Adrenal gland (tissue), 12 donors: ENCODE data around the gene ATP5MG. TPM values are rescaled to one million over a fixed set of nuclear protein-coding genes. Genes with fewer than 3 reads are reported as not detected.

Source experiments
- DNase-seq, 7 donors: peaks; one replicate each; pipeline ENCODE4 v3.0.0-alpha.2; 2019 to 2020
- H3K27ac ChIP-seq, 5 donors: fragments of 200-600 bp; sonication (generic) in 4 of 5; 1 replicate in 3 of 5; 2 replicates in 2 of 5; pipeline versions ENCODE4 v1.5.1 to v1.8.0; 2016 to 2020; ENCODE audit warnings: mild to moderate bottlenecking in 1 of 5
- H3K27me3 ChIP-seq: fragments of 200-600 bp; 2 replicates; pipeline ENCODE4 v1.8.0; 2021
- H3K36me3 ChIP-seq, 2 donors: fragments of 200-600 bp; replicated peaks in 1 of 2; 1 replicate in 1 of 2; 2 replicates in 1 of 2; pipeline versions ENCODE4 v1.5.1 to v1.8.0; 2018 to 2022
- H3K4me1 ChIP-seq, 2 donors: fragments of 200-600 bp; replicated peaks in 1 of 2; 1 replicate in 1 of 2; 2 replicates in 1 of 2; pipeline versions ENCODE4 v1.5.1 to v1.8.0; 2018 to 2021
- H3K4me3 ChIP-seq, 4 donors: fragments of 200-600 bp; sonication (generic) in 3 of 4; one replicate each; pipeline ENCODE4 v1.5.1; 2016 to 2018
- H3K9me3 ChIP-seq, 3 donors: fragments of 200-600 bp; sonication (generic) in 1 of 3; replicated peaks in 1 of 3; 1 replicate in 2 of 3; 2 replicates in 1 of 3; pipeline versions ENCODE4 v1.5.1 to v1.8.0; 2016 to 2021
- CTCF ChIP-seq, 6 experiments: fragments of 450-650 bp in 4 of 6; fragments of 200-600 bp in 2 of 6; sonication (generic) in 1 of 6; IDR thresholded peaks; 1 replicate in 5 of 6; 2 replicates in 1 of 6; pipeline versions ENCODE4 v1.5.1 to v1.8.0; 2016 to 2021; ENCODE audit warnings: antibody characterized with exemption in 6 of 6, mild to moderate bottlenecking in 2 of 6, moderate library complexity in 1 of 6
- POLR2A ChIP-seq, 2 donors: fragments of 450-650 bp; IDR thresholded peaks; one replicate each; pipeline ENCODE4 v1.6.1; 2017; ENCODE audit warnings: antibody characterized with exemption in 2 of 2, mild to moderate bottlenecking in 2 of 2, moderate library complexity in 1 of 2
- WGBS, 4 donors: extraction: QIAGEN DNeasy Blood & Tissue Kit in 2 of 4; methylation state at CpG; one replicate each; pipeline versions ENCODE4 v1.1.5 to v1.1.7; 2013 to 2017; 5-methylcytosine and 5-hydroxymethylcytosine counted together
- intact Hi-C, 2 donors: fragments of 100-400 bp; cut with DNase I; formaldehyde crosslinking; loops; one replicate each; pipeline versions ENCODE4 v1.14.1 to v1.15.0; 2022 to 2023
- polyA plus RNA-seq, 3 donors: library from polyadenylated mRNA; stranded (reverse); fragments of 200-250 nt in 2 of 3; fragments of 350-450 nt in 1 of 3; fragmentation: Illumina TruSeq in 1 of 3; extraction: RNeasy Lipid Tissue Mini Kit (QIAGEN cat#74804) in 1 of 3; gene quantifications; one replicate each; pipeline ENCODE4 v1.2.3, GENCODE V29; 2013 to 2014
- total RNA-seq, 9 donors: library from RNA; depleted of rRNA in 4 of 9; stranded (reverse); fragments of >200 nt in 4 of 9; fragments of 120-200 nt in 1 of 9; fragmentation: NEBNext Ultra II Directional in 1 of 9; extraction: Animal tissue kit (Norgen Biotek cat#: 25700) in 1 of 9; gene quantifications; one replicate each; pipeline versions ENCODE4 v1.1.0 to v1.2.4, GENCODE V29; 2013 to 2023
- donor health status: healthy with polysubstance abuse.
- donor health status: Bipolar disorder and iron deficiency.
- donor health status: DM: yes; HTN: yes; CAD: no.
- donor health status: DM: no; HTN: no; CAD: no.
- donor health status: DM: no; HTN: no; CAD: no.
- donor health status: DM: yes; HTN: yes; CAD: no.

The ATP5MG gene
- total and polyA plus RNA-seq, 12 donors: 51.8 to 857 (median 324) TPM

DNA sequence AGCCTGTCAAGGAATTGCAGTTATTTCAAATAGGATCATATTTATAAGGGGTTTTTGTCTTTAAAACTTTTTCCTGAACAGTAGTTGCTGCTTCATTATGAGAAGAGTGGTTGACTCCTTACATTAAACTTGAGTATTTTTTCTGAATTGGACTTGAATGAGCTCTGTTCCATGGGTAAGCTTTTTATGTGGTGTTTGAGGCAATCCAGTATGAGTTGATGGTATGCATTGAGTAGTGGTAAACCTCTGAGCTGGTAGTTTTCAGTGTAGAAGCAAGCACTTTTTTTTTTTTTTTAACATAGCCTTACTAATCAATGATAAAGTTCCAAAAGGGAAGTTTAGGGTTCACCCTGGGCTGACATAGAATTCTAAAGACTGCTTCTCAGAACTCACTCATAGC, 38.2 kb downstream of the ATP5MG start:
- Histone ChIP-seq H3K27me3 (no peaks in the 10 kb centered on the region), H3K4me3 (no peak overlapping the region), H3K9me3 (no peaks in the 10 kb centered on the region), H3K36me3 (no peaks in the 10 kb centered on the region), H3K4me1 (peaks cover 18 to 48% of the 10 kb centered on the region in 2 donors), H3K27ac (peak overlapping the region in 1 of 5 donors; percentile 94)
- DNase-seq: no peak
- TF ChIP-seq CTCF (IDR thresholded peaks at IDR 0.05) (no peak), POLR2A (IDR thresholded peaks at IDR 0.05) (no peak)
- intact Hi-C loops: loop anchor here in 1 of 2 donors (5.0 kb wide), 1 partner anchor 37 kb away; the partner anchor contains the start of gene ATP5MG

DNA sequence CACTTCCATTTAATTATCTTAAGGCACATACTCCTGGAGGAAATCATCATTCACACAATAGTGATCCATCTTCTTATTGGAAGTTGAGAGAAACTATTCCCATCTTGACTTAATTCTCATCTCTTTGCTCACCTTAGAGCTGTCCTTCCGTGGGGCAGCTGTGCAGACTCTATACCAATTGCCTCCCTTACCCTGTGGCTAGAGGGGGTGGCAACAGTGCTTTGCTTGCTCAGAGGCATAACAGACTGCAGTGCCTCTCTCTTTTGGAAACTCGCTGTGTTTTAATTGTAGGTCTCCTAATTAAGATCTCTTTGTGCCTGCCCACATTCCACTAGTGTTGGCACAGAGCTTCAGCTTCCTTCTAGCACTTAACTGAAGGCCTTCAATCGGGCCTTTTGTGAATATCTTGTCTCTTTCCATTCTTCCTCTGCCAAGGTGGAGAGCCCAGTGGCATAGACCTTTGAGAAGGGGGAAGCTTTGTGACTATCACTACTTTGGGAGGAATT, 40.4 kb downstream of the ATP5MG start:
- H3K4me3 ChIP-seq: no peak overlapping the region
- DNase-seq: no peak
- no peaks in the 10 kb centered on the region for H3K27me3 ChIP-seq
- H3K36me3 ChIP-seq: no peaks in the 10 kb centered on the region
- no peak overlapping the region for H3K27ac ChIP-seq
- TF ChIP-seq POLR2A (IDR thresholded peaks at IDR 0.05): no peak
- TF ChIP-seq CTCF (IDR thresholded peaks at IDR 0.05): no peak
- WGBS, 4 donors: 45 to 64% (median 50%) methylated on average over 3 of the region's 3 CpGs
- no peaks in the 10 kb centered on the region for H3K9me3 ChIP-seq
- peaks cover 18 to 48% of the 10 kb centered on the region in 2 donors for H3K4me1 ChIP-seq
- intact Hi-C loops: no loop called here

DNA sequence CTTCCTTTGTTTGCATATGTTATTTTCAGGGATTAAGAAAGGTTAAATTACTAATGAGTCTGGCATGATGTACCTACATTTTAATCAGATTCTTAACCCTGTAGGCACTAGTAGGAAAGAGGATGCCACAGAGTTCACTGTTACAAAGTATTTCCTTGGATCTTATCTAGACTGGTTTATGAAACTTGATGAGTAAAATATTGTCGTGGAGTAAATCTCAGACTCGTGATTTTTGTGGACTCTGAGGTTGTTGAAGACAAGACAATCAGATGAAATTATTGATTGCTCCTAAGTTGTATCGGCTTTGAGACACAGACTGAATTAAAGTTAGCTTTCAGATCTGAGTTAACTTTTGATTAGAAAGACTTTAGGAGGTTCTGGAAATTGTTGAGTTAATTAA, 40.9 kb downstream of the ATP5MG start:
- Histone ChIP-seq H3K27me3 (no peaks in the 10 kb centered on the region), H3K27ac (no peak overlapping the region), H3K36me3 (no peaks in the 10 kb centered on the region), H3K9me3 (no peaks in the 10 kb centered on the region), H3K4me3 (no peak overlapping the region), H3K4me1 (peaks cover 18 to 48% of the 10 kb centered on the region in 2 donors)
- DNase-seq: no peak
- intact Hi-C loops: no loop called here
- no peak for TF ChIP-seq POLR2A (IDR thresholded peaks at IDR 0.05)
- WGBS, 4 donors: 47 to 50% (median 47%) methylated on average over 3 of the region's 3 CpGs

GRCh38 chr11:118442908-118443589, 41.6 kb downstream of the ATP5MG start:
- intact Hi-C loops: no loop called here
- no peaks in the 10 kb centered on the region for H3K27me3 ChIP-seq
- WGBS, 4 donors: 88 to 91% (median 89%) methylated on average over 4 of the region's 4 CpGs

More at GRCh38 chr11:118442908-118443589, 41.6 kb downstream of the ATP5MG start:
- Histone ChIP-seq H3K4me1 (peaks cover 12 to 49% of the 10 kb centered on the region in 2 donors), H3K4me3 (no peak overlapping the region), H3K9me3 (no peaks in the 10 kb centered on the region), H3K36me3 (no peaks in the 10 kb centered on the region), H3K27ac (no peak overlapping the region)
- DNase-seq: no peak
- TF ChIP-seq POLR2A (IDR thresholded peaks at IDR 0.05) (no peak), CTCF (IDR thresholded peaks at IDR 0.05) (no peak)
